Fibroblast of lung (primary cell): ENCODE data around the gene USP46. TPM values are rescaled to one million over a fixed set of nuclear protein-coding genes. Genes with fewer than 3 reads are reported as not detected.

Source experiments
- DNase-seq, 2 donors: peaks; one replicate each; pipeline versions ENCODE4 v3.0.0 to v3.0.0-alpha.2; 2010; ENCODE audit warnings: low read depth in 2 of 2
- H2AFZ ChIP-seq: 2 replicates; pipeline ENCODE4 v1.5.1; 2012; ENCODE audit warnings: low read length, control low read depth, inconsistent platforms
- H3K27ac ChIP-seq: 2 replicates; pipeline ENCODE4 v1.5.1; 2011; ENCODE audit warnings: low read length, control low read depth; ENCODE audit not compliant: insufficient read depth
- H3K27me3 ChIP-seq: 2 replicates; pipeline ENCODE4 v1.5.1; 2011; ENCODE audit warnings: mild to moderate bottlenecking, low read length; ENCODE audit not compliant: control insufficient read depth, insufficient read depth
- H3K36me3 ChIP-seq: 2 replicates; pipeline ENCODE4 v1.5.1; 2011; ENCODE audit warnings: low read length; ENCODE audit not compliant: control insufficient read depth, insufficient read depth
- H3K4me1 ChIP-seq: 2 replicates; pipeline ENCODE4 v1.5.1; 2011; ENCODE audit warnings: low read length; ENCODE audit not compliant: control insufficient read depth, insufficient read depth; ENCODE audit errors: extremely low read depth
- H3K4me2 ChIP-seq: 2 replicates; pipeline ENCODE4 v1.5.1; 2011; ENCODE audit warnings: low read length, control low read depth; ENCODE audit not compliant: insufficient read depth; ENCODE audit errors: extremely low read depth
- H3K4me3 ChIP-seq, 4 experiments: fragments of 200-600 bp in 1 of 4; sonication (generic) in 1 of 4; replicated peaks in 1 of 4; 2 replicates each; pipeline ENCODE4 v1.5.1; 2011 to 2016; ENCODE audit warnings: low read length in 4 of 4, low read depth in 3 of 4, mild to moderate bottlenecking in 3 of 4, control low read depth in 2 of 4, inconsistent platforms in 1 of 4, mixed read lengths in 1 of 4; ENCODE audit not compliant: insufficient read depth in 1 of 4; ENCODE audit errors: control extremely low read depth in 1 of 4
- H3K79me2 ChIP-seq: 2 replicates; pipeline ENCODE4 v1.5.1; 2012; ENCODE audit warnings: mild to moderate bottlenecking, low read length, inconsistent platforms; ENCODE audit not compliant: control insufficient read depth, insufficient read depth
- H3K9ac ChIP-seq: 2 replicates; pipeline ENCODE4 v1.5.1; 2011; ENCODE audit warnings: mild to moderate bottlenecking, low read length, control low read depth; ENCODE audit not compliant: insufficient read depth
- H3K9me3 ChIP-seq: 2 replicates; pipeline ENCODE4 v1.5.1; 2012; ENCODE audit warnings: low read depth, low read length; ENCODE audit not compliant: control insufficient read depth, insufficient read depth
- H4K20me1 ChIP-seq: 2 replicates; pipeline ENCODE4 v1.5.1; 2011; ENCODE audit warnings: low read length; ENCODE audit not compliant: control insufficient read depth, insufficient read depth; ENCODE audit errors: extremely low read depth
- CTCF ChIP-seq, 2 donors: IDR thresholded peaks in 1 of 2; conservative IDR thresholded peaks in 1 of 2; 1 replicate in 1 of 2; 2 replicates in 1 of 2; pipeline ENCODE4 v1.5.1; 2011 to 2012; ENCODE audit warnings: low read length in 2 of 2, control low read depth in 1 of 2, inconsistent platforms in 1 of 2, low read depth in 1 of 2, mild to moderate bottlenecking in 1 of 2
- EZH2 ChIP-seq: IDR thresholded peaks from 2 replicates; pipeline ENCODE4 v1.5.1; 2012; ENCODE audit warnings: low read length, control low read depth, mild to moderate bottlenecking; ENCODE audit errors: missing control alignments
- polyA plus RNA-seq, 2 donors: library from polyadenylated mRNA; depleted of rRNA in 1 of 2; stranded (reverse) in 1 of 2; unstranded in 1 of 2; fragments of >200 nt; gene quantifications; 2 replicates each; pipeline ENCODE4 v1.2.1, GENCODE V29; 2011 to 2012; ENCODE audit warnings: missing spikeins in 1 of 2
- total RNA-seq: library from RNA; depleted of rRNA; stranded (reverse); fragments of >200 nt; gene quantifications from 2 replicates; pipeline ENCODE4 v1.2.1, GENCODE V29; 2014

USP46 gene
- total and polyA plus RNA-seq, 2 donors (not counting 1 experiment from before 2014, with no cell fraction given): 14.4 to 21.8 TPM

DNA sequence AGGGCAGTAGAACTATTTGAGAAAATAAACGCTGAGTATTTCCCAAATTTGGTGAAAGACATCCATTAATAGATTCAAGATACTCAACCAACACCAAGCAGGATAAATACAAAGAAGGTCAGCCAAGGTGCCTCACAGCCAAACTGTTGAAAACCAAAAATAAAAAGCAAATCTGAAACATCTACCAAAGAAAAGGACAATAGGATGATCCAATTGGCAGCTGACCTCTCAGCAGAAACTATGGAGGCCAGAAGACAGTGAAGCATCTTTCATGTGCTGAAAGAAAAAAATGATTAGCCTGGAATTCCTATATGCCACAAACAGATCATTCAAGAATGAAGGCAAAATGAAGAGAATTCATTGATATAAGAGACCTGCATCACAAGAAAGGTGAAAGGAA, 44.9 kb downstream of the USP46 start:
- Histone ChIP-seq H3K4me1 (no peaks in the 10 kb centered on the region), H3K27ac (no peak overlapping the region), H3K4me3 (no peak overlapping the region), H3K27me3 (no peaks in the 10 kb centered on the region), H3K9ac (no peak overlapping the region), H3K4me2 (no peak overlapping the region), H2AFZ (no peak overlapping the region), H3K79me2 (no peaks in the 10 kb centered on the region), H3K36me3 (no peaks in the 10 kb centered on the region), H4K20me1 (peaks cover 2% of the 10 kb centered on the region), H3K9me3 (no peaks in the 10 kb centered on the region)
- no peak for TF ChIP-seq EZH2
- no peak for DNase-seq

DNA sequence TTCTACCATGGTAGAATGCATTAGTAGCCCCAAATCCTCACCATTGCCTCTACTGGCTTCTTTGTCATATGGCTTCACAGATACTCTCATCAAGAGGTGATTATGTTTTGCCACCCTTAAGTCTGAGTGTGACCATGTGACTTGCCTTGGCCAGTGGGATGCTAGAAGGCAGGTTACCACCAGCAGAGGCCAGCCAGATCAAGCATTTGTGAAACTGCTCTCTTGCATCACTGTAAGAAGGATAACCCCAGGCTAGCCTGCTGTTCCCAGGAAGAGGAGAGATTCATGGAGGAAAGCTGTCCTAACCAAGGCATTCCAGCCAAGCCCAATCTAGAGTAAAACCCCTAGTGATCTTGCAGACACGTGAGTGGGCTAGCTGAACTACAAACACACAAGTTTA, 46.8 kb downstream of the USP46 start:
- no peak overlapping the region for H3K27ac ChIP-seq
- no peak overlapping the region for H3K4me3 ChIP-seq
- no peak for TF ChIP-seq EZH2
- no peak for TF ChIP-seq CTCF (conservative IDR thresholded peaks at IDR 0.05 in 1 of 2, IDR thresholded peaks at IDR 0.05 in 1 of 2; ENCODE audit: low read depth in 1 of 2, low read length in 2 of 2)
- H2AFZ ChIP-seq: no peak overlapping the region
- H4K20me1 ChIP-seq: peaks cover 2% of the 10 kb centered on the region
- H3K36me3 ChIP-seq: no peaks in the 10 kb centered on the region
- no peaks in the 10 kb centered on the region for H3K27me3 ChIP-seq
- DNase-seq: no peak
- H3K4me1 ChIP-seq: no peaks in the 10 kb centered on the region
- no peaks in the 10 kb centered on the region for H3K9me3 ChIP-seq
- H3K79me2 ChIP-seq: no peaks in the 10 kb centered on the region
- H3K9ac ChIP-seq: no peak overlapping the region
- no peak overlapping the region for H3K4me2 ChIP-seq

- Histone ChIP-seq H3K9me3 (no peaks in the 10 kb centered on the region), H2AFZ (no peak overlapping the region), H3K9ac (no peak overlapping the region), H3K36me3 (no peaks in the 10 kb centered on the region), H4K20me1 (peaks cover 2% of the 10 kb centered on the region), H3K4me1 (no peaks in the 10 kb centered on the region), H3K79me2 (no peaks in the 10 kb centered on the region), H3K27ac (no peak overlapping the region), H3K27me3 (no peaks in the 10 kb centered on the region), H3K4me3 (no peak overlapping the region), H3K4me2 (no peak overlapping the region)
- no peak for DNase-seq
- TF ChIP-seq EZH2 (no peak), CTCF (conservative IDR thresholded peaks at IDR 0.05 in 1 of 2, IDR thresholded peaks at IDR 0.05 in 1 of 2; ENCODE audit: low read depth in 1 of 2, low read length in 2 of 2) (no peak)
These were observed 48.0 kb downstream of the USP46 start for GRCh38 chr4:52611030-52611555.
